HepG2 (cell line): ENCODE measurements around the gene LRRC3C. TPM values are rescaled to one million over a fixed set of nuclear protein-coding genes. Genes with fewer than 3 reads are reported as not detected.

Experiments
- FOXM1 ChIP-seq: sonication (generic); formaldehyde crosslinking; IDR thresholded peaks from 2 replicates; pipeline ENCODE4 v1.5.0; 2020; ENCODE audit warnings: missing genetic modification reagents
- KAT2B ChIP-seq: fragments of 150-350 bp; IDR thresholded peaks from 2 replicates; pipeline ENCODE4 v1.6.1; 2014; ENCODE audit warnings: low read depth, low read length, borderline replicate concordance
- NBN ChIP-seq: fragments of 450-650 bp; conservative IDR thresholded peaks from 2 replicates; pipeline ENCODE4 v1.6.1; 2017
- NFKBIZ ChIP-seq: IDR thresholded peaks from 2 replicates; pipeline ENCODE4 v1.6.1; 2018; ENCODE audit warnings: missing genetic modification reagents, missing compliant biosample characterization
- RNF219 ChIP-seq: sonication (generic); formaldehyde crosslinking; IDR thresholded peaks from 2 replicates; pipeline ENCODE4 v1.5.0; 2020; ENCODE audit warnings: mild to moderate bottlenecking, missing genetic modification reagents
- RXRB ChIP-seq: IDR thresholded peaks from 2 replicates; pipeline ENCODE4 v1.6.1; 2016; ENCODE audit warnings: borderline replicate concordance, missing genetic modification reagents, missing compliant biosample characterization
- SMAD1 ChIP-seq: sonication (generic); formaldehyde crosslinking; IDR thresholded peaks from 2 replicates; pipeline ENCODE4 v1.4.0; 2020; ENCODE audit warnings: missing genetic modification reagents, low read depth, mild to moderate bottlenecking, borderline replicate concordance
- SMARCC2 ChIP-seq: fragments of 450-650 bp; IDR thresholded peaks from 2 replicates; pipeline ENCODE4 v1.6.1; 2017; ENCODE audit warnings: antibody characterized with exemption, mild to moderate bottlenecking
- SOX13 ChIP-seq, 3 experiments: fragments of 450-650 bp in 1 of 3; sonication (generic) in 1 of 3; formaldehyde crosslinking in 1 of 3; IDR thresholded peaks in 2 of 3; conservative IDR thresholded peaks in 1 of 3; 2 replicates each; pipeline versions ENCODE4 v1.5.0 to v1.6.1; 2016 to 2020; ENCODE audit warnings: antibody characterized with exemption in 1 of 3, mild to moderate bottlenecking in 1 of 3, missing compliant biosample characterization in 1 of 3, missing genetic modification reagents in 1 of 3, moderate library complexity in 1 of 3
- SSRP1 ChIP-seq: IDR thresholded peaks from 2 replicates; pipeline ENCODE4 v1.6.1; 2016; ENCODE audit warnings: control low read depth
- U2AF2 ChIP-seq: fragments of 200-400 bp; formaldehyde crosslinking; IDR thresholded peaks from 2 replicates; pipeline ENCODE4 v1.6.1; 2017; ENCODE audit warnings: low read depth, mild to moderate bottlenecking, low read length
- ZFP36L2 ChIP-seq: sonication (generic); formaldehyde crosslinking; IDR thresholded peaks from 2 replicates; pipeline ENCODE4 v1.4.0; 2020; ENCODE audit warnings: missing genetic modification reagents
- ZFP82 ChIP-seq: sonication (generic); formaldehyde crosslinking; IDR thresholded peaks from 2 replicates; pipeline ENCODE4 v1.5.1; 2020; ENCODE audit warnings: mild to moderate bottlenecking, missing genetic modification reagents, borderline replicate concordance
- ZFX ChIP-seq: sonication (generic); formaldehyde crosslinking; IDR thresholded peaks from 2 replicates; pipeline ENCODE4 v1.4.0; 2020; ENCODE audit warnings: mild to moderate bottlenecking, low read depth, missing genetic modification reagents, moderate library complexity
- ZNF205 ChIP-seq: IDR thresholded peaks from 2 replicates; pipeline ENCODE4 v1.6.1; 2018; ENCODE audit warnings: missing biosample characterization, missing genetic modification reagents
- ZNF558 ChIP-seq: sonication (generic); formaldehyde crosslinking; IDR thresholded peaks from 2 replicates; pipeline ENCODE4 v1.9.0; 2022; ENCODE audit warnings: mild to moderate bottlenecking, missing genetic modification reagents, borderline replicate concordance
- polyA plus RNA-seq, 8 experiments: library from polyadenylated mRNA; depleted of rRNA in 3 of 8; stranded (reverse) in 7 of 8; unstranded in 1 of 8; fragments of >200 nt; fragmentation: Illumina TruSeq in 4 of 8; extraction: Trizol in 4 of 8; gene quantifications; 2 replicates each; pipeline versions ENCODE4 v1.2.1 to v1.2.3, GENCODE V29; 2011 to 2016; ENCODE audit warnings: low read depth in 4 of 8, missing spikeins in 1 of 8, mixed read lengths in 1 of 8; ENCODE audit not compliant: insufficient read depth in 1 of 8
- total RNA-seq, 5 experiments: library from RNA; depleted of rRNA; stranded (reverse); fragments of >200 nt; fragmentation: Illumina TruSeq; extraction: Trizol; gene quantifications; 2 replicates each; pipeline ENCODE4 v1.2.3, GENCODE V29; 2016; ENCODE audit warnings: low read depth in 1 of 5
- TF ChIP-seq, protein P1 (sequence below): sonication (generic); formaldehyde crosslinking; IDR thresholded peaks from 2 replicates; pipeline ENCODE4 v1.4.0; 2020; ENCODE audit warnings: missing genetic modification reagents
- TF ChIP-seq, protein P2 (sequence below): IDR thresholded peaks from 2 replicates; pipeline ENCODE4 v1.6.1; 2016; ENCODE audit warnings: control low read depth
- TF ChIP-seq, protein P3 (sequence below): sonication (generic); formaldehyde crosslinking; IDR thresholded peaks from 2 replicates; pipeline ENCODE4 v1.4.0; 2020; ENCODE audit warnings: mild to moderate bottlenecking, missing genetic modification reagents, borderline replicate concordance
- TF ChIP-seq, protein P4 (sequence below): sonication (generic); formaldehyde crosslinking; IDR thresholded peaks from 2 replicates; pipeline ENCODE4 v1.4.0; 2020; ENCODE audit warnings: missing genetic modification reagents, borderline replicate concordance

Gene LRRC3C
- total and polyA plus RNA-seq, 2 of the 13 experiments (the other 11 are each of a cell fraction or from before 2014, with no cell fraction given) = 0.17 TPM; not detected in 1

GRCh38 chr17:39916918-39917317 is 10.6 kb upstream of the LRRC3C start (continued):
- no peak for TF ChIP-seq RNF219 (CRISPR knock-in tag)
- peak; percentile 76; the same call in 1 of the 2 replicates for TF ChIP-seq SSRP1 (CRISPR knock-in tag)
- TF ChIP-seq, protein P1, sequence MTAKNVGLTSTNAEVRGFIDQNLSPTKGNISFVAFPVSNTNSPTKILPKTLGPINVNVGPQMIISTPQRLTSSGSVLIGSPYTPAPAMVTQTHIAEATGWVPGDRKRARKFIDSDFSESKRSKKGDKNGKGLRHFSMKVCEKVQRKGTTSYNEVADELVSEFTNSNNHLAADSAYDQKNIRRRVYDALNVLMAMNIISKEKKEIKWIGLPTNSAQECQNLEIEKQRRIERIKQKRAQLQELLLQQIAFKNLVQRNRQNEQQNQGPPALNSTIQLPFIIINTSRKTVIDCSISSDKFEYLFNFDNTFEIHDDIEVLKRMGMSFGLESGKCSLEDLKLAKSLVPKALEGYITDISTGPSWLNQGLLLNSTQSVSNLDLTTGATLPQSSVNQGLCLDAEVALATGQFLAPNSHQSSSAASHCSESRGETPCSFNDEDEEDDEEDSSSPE (CRISPR knock-in tag) = no peak
- TF ChIP-seq ZFP82 (CRISPR knock-in tag) = no peak
- TF ChIP-seq NBN = no peak
- no peak for TF ChIP-seq ZNF205
- no peak for TF ChIP-seq ZFP36L2
- no peak for TF ChIP-seq U2AF2
- TF ChIP-seq RXRB = peak; percentile 46; the same call in 1 of the 2 replicates
- TF ChIP-seq, protein P2, sequence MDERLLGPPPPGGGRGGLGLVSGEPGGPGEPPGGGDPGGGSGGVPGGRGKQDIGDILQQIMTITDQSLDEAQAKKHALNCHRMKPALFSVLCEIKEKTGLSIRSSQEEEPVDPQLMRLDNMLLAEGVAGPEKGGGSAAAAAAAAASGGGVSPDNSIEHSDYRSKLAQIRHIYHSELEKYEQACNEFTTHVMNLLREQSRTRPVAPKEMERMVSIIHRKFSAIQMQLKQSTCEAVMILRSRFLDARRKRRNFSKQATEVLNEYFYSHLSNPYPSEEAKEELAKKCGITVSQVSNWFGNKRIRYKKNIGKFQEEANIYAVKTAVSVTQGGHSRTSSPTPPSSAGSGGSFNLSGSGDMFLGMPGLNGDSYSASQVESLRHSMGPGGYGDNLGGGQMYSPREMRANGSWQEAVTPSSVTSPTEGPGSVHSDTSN (CRISPR knock-in tag) = 0 out of 2 replicates have a peak, but pooled peaks have one; percentile 20
- TF ChIP-seq FOXM1 (CRISPR knock-in tag) = no peak
- TF ChIP-seq SOX13 (IDR thresholded peaks at IDR 0.05) = no peak
- 0 out of 4 replicates have a peak, but pooled peaks of 1 of the 2 experiments have one; percentile 6 for TF ChIP-seq SOX13 (CRISPR knock-in tag; conservative IDR thresholded peaks at IDR 0.05 in 1 of 2, IDR thresholded peaks at IDR 0.05 in 1 of 2)
- TF ChIP-seq, protein P3, sequence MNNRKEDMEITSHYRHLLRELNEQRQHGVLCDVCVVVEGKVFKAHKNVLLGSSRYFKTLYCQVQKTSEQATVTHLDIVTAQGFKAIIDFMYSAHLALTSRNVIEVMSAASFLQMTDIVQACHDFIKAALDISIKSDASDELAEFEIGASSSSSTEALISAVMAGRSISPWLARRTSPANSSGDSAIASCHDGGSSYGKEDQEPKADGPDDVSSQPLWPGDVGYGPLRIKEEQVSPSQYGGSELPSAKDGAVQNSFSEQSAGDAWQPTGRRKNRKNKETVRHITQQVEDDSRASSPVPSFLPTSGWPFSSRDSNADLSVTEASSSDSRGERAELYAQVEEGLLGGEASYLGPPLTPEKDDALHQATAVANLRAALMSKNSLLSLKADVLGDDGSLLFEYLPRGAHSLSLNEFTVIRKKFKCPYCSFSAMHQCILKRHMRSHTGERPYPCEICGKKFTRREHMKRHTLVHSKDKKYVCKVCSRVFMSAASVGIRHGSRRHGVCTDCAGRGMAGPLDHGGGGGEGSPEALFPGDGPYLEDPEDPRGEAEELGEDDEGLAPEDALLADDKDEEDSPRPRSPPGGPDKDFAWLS (CRISPR knock-in tag) = no peak
- TF ChIP-seq SMARCC2 = no peak
- TF ChIP-seq ZNF558 (CRISPR knock-in tag) = no peak
- TF ChIP-seq NFKBIZ (CRISPR knock-in tag) = no peak
- peak; percentile 75 for TF ChIP-seq ZFX (CRISPR knock-in tag)
- TF ChIP-seq SMAD1 (CRISPR knock-in tag) = no peak
- TF ChIP-seq KAT2B = no peak
- TF ChIP-seq, protein P4, sequence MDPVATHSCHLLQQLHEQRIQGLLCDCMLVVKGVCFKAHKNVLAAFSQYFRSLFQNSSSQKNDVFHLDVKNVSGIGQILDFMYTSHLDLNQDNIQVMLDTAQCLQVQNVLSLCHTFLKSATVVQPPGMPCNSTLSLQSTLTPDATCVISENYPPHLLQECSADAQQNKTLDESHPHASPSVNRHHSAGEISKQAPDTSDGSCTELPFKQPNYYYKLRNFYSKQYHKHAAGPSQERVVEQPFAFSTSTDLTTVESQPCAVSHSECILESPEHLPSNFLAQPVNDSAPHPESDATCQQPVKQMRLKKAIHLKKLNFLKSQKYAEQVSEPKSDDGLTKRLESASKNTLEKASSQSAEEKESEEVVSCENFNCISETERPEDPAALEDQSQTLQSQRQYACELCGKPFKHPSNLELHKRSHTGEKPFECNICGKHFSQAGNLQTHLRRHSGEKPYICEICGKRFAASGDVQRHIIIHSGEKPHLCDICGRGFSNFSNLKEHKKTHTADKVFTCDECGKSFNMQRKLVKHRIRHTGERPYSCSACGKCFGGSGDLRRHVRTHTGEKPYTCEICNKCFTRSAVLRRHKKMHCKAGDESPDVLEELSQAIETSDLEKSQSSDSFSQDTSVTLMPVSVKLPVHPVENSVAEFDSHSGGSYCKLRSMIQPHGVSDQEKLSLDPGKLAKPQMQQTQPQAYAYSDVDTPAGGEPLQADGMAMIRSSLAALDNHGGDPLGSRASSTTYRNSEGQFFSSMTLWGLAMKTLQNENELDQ = no peak
